SH-SY5Y (cell line): Measurements from ENCODE around the gene KRT15.

Experiments used
- GATA2 ChIP-seq: IDR thresholded peaks from 2 replicates; pipeline ENCODE4 v1.6.1; 2011; ENCODE audit warnings: mild to moderate bottlenecking, low read depth, low read length
- GATA3 ChIP-seq: IDR thresholded peaks from 2 replicates; pipeline ENCODE4 v1.6.1; 2011; ENCODE audit warnings: low read depth, mild to moderate bottlenecking, low read length, moderate library complexity

DNA sequence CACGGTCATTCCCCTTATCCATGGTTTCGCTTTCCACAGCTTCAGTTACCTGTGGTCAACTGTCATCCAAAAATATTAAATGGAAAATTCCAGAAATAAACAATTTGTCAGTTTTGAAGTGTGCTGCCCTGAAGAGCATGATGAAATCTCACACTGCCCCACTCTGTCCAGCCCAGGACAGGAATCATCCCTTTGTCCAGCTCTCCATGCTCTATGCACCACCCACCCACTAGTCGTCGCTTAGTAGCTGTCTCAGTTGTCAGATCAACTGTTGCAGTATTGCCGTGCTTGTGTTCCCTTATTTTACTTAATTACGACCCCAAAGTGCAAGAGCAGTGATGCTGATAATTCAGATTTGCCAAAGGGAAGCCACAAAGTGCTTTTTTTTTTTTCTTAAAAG is 42.9 kb upstream of the KRT15 start:
- TF ChIP-seq GATA2 (no peak), GATA3 (no peak)
